ENCODE measurements around the gene DLX5.

DLX5 gene

DNA sequence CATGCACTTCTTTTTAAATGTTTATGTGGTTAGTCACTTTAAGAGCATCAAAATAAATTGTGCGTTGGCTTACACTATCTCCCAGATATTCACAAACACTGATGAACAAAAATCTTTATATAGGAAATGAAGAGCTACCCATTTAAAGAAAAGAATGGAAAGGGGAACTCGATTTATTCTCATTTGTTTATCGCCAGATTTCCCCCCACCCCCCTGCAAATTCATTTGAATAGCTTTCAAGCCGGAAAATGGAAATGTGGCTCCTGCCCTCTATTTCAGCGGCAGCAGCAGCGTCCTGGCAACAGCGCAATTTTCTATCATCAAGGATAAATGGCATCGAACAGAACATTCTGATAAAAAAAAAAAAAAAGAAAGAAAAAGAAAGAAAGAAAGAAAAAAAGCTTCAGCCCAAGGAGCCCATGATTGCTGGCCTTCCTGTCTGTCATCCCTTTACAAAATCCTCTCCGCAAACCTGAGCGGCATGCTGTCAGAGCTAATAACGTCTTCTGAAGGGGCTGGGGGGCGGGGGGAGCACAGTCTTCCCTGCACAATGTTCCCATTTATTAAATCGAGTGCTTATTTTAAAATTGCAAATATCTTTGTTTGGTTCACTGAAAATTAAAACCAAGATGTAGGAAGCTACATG is 33.0 kb downstream of the DLX5 start:
- no peak for DNase-seq (ENCODE audit: low spot score)

DNA sequence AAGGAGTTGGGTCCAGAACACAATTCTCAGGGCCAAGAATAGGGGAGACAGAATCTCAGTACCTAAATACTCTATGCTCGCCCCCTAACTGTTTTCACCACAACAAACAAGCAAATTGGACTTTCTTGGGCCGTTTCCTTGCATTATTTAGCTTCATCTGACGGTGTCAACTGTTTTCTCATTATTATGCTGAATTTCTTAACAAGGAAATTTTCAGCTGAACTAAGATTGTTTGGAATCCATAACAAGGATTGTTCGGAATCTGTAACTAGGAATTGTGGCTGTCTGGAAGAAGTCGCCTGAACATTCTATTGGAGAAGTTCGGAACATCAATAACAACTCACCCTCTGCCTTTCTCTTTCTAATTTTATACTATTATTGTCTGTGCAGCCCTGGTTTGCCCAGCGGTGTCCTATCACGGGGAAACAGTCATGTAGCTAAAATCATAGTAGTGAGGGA is 34.7 kb downstream of the DLX5 start:
- no peak for DNase-seq (ENCODE audit: low spot score)

DNA sequence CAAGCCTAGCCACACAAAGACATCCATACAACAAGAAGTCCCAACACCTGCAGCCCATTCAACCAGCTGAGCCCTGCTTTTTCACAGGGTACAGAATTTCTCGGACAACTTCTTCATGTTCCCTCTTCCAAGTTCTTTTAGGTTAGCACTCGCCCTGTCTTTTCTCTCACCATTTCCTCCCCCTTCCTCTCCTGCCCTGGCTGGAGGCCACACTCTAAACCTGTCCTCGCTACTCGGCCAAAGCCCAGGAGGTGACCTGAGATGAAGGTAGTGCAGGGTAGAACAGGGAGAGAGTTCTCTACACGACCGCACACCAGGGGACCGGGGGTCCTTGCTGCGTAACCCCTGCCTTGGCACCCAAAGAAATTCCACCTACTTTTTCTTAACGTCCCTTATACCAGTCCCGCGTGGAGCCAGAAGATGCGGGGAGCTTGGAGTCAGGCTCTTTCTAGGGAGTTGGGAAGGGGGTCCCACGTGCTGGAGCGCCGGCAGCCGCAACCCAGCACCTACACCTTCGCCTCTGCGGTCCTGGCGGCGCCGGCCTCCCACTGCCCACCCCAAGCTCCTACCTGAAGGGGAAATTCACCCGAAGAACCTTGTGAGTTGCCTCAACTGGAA is 35.3 kb downstream of the DLX5 start:
- DNase-seq (ENCODE audit: low spot score) = no peak

DNA sequence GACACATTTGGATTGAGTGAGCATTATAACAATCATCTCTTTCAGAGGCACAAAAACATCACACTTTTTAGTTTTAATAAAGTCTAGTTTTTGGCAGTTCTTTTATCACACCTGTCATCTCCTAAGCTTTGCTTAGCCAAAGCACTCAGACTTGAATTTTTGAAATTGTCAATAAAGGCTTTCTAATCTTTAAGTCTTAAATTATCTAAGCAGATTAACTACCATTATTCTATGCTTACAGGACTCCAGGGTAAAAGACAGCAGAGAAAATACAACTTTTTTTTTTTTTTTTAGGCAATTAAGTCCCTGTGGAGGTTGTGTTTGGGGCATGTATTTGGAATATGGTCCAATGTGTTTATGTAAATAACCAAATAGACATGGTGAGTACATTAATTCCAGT is 36.9 kb downstream of the DLX5 start:
- DNase-seq (ENCODE audit: low spot score) = no peak

DNA sequence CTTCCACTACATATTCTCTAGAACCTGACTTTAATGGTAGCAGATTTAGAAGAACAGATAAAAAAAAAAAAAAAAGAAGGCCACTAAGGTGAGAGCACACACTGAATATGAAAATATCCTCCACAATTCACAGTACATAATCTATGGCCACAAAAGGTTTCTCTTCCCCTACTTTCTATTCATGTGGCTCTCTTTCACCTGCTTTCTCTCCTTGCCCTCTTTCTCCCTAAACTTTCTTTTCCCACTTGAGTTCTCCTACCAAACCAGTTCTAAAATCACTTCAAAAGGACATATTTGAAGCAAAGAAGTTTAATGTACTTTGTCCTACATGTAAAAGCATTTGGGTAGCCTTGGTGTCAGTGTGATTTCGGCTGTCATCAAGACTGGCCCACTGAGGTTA is 37.7 kb downstream of the DLX5 start:
- DNase-seq (ENCODE audit: low spot score) = no peak

DNA sequence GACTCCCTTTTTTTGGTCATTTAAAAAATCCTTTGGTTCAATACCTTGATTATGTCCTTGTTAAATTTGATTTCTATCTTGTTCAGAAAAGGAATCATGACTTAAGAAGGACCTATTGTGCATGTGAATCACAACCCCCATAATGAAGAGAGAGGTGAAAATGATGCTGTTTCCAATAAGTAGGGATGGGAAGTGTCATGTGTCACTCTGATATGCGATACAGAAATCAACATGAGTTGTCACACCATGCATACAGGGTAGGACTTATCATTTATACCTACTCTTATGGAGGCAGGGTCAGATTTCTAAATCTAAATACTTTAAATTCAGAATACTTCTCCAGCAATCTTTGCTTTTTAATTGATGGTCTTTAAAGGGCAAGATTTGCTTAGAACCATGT is 38.6 kb downstream of the DLX5 start:
- no peak for DNase-seq (ENCODE audit: low spot score)

DNA sequence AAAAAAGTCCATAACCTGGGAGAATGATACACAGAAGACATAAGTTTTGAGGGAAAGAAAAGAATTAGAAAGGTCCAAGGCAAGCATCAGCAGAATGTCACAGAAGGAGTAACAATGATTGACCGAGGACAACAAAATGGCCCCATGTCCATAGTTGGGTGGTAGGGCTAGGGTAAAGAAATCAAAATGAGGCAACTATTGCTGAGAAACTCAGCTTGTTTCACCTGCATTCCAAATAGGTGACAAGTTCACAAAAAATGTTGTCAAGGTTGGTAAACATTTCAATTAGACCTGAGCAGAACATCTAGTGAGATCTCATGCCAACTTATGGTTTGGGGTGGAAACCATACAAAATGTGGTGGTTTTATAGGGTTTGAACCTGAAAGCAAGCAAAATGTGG is 42.0 kb downstream of the DLX5 start:
- DNase-seq (ENCODE audit: low spot score) = no peak

DNA sequence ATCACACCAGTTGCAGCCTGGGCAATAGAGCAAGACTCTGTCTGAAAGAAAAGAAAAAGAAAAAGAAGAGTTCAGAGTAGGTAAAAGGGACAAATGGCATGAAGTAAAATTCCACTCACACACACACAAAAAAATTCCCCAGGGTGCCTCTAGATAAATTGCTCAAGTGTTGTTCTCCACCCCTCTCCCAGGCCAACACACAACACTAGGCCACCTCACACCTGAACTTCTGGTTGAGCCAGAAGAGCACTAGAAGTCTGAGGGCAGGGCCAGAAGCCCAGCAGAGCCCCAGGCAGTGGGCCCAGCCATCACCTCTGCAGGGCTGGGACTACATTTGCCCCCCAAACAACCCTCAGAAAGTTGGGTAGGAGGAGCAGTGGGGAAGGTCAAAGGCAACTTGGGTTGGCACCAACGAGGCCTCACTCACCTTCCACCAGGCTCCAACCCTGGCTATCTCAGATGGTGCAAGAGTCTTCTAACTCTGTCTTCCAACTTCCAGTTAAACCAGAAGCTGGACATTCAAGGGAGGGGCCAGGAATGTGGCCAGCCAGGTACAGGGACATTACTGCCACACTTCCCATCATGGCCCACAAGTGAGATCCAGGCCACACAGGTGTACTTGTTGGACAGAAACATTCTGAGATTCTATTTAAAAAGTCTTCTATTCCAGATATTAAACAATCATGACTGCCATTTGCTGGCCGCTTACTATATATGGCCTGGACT is 44.9 kb downstream of the DLX5 start:
- no peak for DNase-seq (ENCODE audit: low spot score)

DNA sequence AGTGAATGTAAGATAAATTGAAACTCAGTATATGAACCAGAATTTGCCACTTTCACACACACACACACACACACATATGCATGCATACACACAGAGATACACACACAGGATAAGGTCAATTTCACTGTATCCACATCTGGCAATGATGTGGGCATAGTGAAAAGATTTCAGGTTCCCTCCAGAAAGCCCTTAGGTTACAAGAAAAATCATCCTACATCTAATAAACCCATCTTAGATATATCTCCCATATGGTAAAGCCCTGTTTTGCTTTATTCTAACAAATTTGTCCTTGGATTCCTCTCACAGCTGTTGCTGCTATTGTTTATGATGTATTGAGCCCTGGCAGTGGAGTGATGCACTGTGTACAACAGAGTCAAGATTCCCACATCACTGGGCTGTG is 47.2 kb downstream of the DLX5 start:
- no peak for DNase-seq (ENCODE audit: low spot score)

DNA sequence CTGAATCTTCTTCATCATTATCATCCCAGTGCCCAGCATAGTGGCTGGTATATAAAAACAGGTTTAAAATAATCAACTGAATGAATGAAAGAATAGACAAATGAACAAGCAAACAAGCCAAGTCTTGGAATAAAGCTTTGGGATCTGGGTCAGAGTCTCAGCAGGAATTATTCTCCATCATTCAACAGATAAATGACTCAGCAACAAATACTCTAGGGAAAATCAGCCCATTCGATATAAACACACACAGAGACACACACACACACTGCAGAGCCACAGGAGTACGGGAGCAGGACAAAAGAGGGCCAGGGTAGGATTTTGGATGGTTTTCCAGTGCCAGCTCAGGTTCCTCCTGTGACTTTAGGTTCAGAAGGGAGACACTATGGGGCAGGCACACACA is 48.5 kb downstream of the DLX5 start:
- DNase-seq (ENCODE audit: low spot score) = no peak

DNA sequence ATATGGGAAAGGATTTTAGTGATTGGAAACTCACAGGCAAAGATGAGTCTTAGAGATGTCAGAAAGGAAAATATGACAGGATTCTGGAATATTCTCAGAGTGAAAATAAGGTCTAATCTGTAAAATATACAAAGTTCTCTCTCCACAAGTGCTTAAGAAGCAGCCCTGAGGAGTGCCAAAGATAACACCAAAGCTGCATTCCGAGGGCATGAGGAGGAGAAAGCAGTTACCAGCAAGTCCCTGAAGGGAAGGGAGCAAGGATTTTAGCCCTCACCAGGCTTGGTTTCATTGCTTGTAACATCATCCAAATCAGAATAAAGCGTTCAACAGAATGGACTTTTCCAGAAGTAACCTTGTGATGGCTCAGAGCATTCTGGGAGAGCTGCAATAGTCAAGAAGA is 50.6 kb downstream of the DLX5 start:
- DNase-seq (ENCODE audit: low spot score) = no peak

DNA sequence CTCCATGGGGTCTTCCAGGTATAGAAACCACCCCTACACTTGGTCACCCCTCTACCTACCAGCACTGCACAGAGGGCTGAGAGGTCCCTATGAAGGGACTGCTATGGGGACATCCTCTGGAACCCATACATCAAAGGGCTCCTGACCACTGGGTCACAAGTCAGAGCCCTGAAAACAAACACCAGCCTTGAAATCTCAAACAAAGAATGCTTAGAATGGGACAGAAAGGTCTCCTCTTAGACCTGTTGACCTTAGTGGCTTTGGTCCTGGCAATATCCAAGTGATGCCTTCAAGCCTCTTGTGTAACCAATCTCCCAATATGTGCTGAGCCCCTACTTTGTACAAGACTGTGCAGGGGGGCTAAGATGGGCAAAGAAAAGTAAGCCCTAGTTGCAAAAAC is 53.9 kb downstream of the DLX5 start:
- DNase-seq (ENCODE audit: low spot score) = no peak
